NK-92 treated with Interleukin-12 subunit alpha and Interleukin-12 subunit beta, amount 100 ng/mL, for 24 hours (cell line): ENCODE measurements around the gene ZNF316.
A peak's percentile ranks its signal among the peaks of the same experiment; 100 is the strongest.

Experiments
- DNase-seq: peaks from one replicate; lab custom pipeline; 2025; lab: John Stamatoyannopoulos, UW

ZNF316 gene

GRCh38 chr7:6636741-6637543 lies at the start of gene ZNF316:
TSS of gene ZNF316 (plus strand) at chr7:6637318. CDS start at chr7:6642410, 5,092 bp downstream.
- peak; percentile 10 for DNase-seq

GRCh38 chr7:6588566-6588965 lies 48.6 kb upstream of the ZNF316 start:
- DNase-seq = no peak

- DNase-seq = no peak
Measured at GRCh38 chr7:6589151-6589828, 47.8 kb upstream of the ZNF316 start.

- peak; percentile 60 for DNase-seq
Measured at GRCh38 chr7:6589829-6590644, 47.1 kb upstream of the ZNF316 start, which contains the start of gene INTS15. TSS of gene INTS15 (plus strand) at chr7:6590021. CDS start at chr7:6590284, 263 bp downstream.

- no peak for DNase-seq
Measured at GRCh38 chr7:6590645-6591110, 46.4 kb upstream of the ZNF316 start.

- no peak for DNase-seq
Measured at GRCh38 chr7:6600093-6600492, 37.0 kb upstream of the ZNF316 start.

- no peak for DNase-seq
Measured at GRCh38 chr7:6604458-6604857, 32.7 kb upstream of the ZNF316 start.

GRCh38 chr7:6606866-6607583 lies 30.1 kb upstream of the ZNF316 start:
- DNase-seq = no peak

- DNase-seq = no peak
Measured at GRCh38 chr7:6607651-6608051, 29.5 kb upstream of the ZNF316 start.

- no peak for DNase-seq
Measured at GRCh38 chr7:6608081-6608480, 29.0 kb upstream of the ZNF316 start.

- DNase-seq = no peak
Measured at GRCh38 chr7:6608794-6609193, 28.3 kb upstream of the ZNF316 start.

GRCh38 chr7:6612819-6613218 lies 24.3 kb upstream of the ZNF316 start:
- no peak for DNase-seq

- DNase-seq = no peak
Measured at GRCh38 chr7:6613706-6614105, 23.4 kb upstream of the ZNF316 start.

- DNase-seq = no peak
Measured at GRCh38 chr7:6614953-6615722, 22.0 kb upstream of the ZNF316 start, which contains the start of gene ZNF853. TSS of gene ZNF853 (plus strand) at chr7:6615610. CDS start at chr7:6616175, 565 bp downstream.

- DNase-seq = no peak
Measured at GRCh38 chr7:6615723-6616555, 21.2 kb upstream of the ZNF316 start.

- no peak for DNase-seq
Measured at GRCh38 chr7:6616854-6617643, 20.1 kb upstream of the ZNF316 start.

GRCh38 chr7:6618621-6619020 lies 18.5 kb upstream of the ZNF316 start:
- DNase-seq = no peak

- no peak for DNase-seq
Measured at GRCh38 chr7:6619961-6620360, 17.2 kb upstream of the ZNF316 start.
